ENCODE data around the gene SLC1A7.

The SLC1A7 gene

DNA sequence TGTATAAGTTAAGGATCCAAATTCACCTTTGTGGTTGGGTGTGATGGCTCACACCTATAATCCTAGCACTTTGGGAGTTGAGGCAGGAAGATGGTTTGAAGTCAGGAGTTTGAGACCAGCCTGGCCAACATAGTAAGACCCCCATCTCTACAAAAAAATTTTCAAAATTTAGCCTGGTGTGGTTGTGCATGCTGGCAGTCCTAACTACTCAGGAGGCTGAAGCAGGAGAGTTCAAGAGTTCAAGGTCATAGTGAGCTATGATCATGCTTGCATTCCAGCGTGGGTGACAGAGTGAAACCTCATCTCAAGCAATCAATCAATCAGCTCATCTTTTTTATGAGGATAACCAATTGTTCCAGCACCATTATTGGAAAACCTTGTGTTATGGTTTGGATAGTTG lies 16.5 kb upstream of the SLC1A7 start:
- DNase-seq: no peak

DNA sequence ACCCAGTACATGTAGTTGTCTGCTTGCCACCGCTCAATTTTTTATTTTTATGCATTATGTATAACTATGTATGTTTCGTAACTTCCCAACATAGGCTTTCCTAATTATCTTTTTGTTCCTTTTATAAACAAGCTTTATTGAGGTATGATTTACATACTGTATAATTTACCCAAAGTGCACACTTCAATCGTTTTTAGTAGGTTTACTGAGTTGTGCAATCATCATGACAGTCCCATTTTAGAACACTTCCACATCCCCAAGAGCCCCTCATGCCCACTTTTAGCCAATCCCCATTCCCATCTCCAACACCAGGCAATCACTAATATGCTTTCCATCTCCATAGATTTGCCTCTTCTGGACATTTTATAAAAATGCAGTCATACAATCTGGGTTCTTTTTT lies 14.3 kb upstream of the SLC1A7 start:
- DNase-seq: no peak

DNA sequence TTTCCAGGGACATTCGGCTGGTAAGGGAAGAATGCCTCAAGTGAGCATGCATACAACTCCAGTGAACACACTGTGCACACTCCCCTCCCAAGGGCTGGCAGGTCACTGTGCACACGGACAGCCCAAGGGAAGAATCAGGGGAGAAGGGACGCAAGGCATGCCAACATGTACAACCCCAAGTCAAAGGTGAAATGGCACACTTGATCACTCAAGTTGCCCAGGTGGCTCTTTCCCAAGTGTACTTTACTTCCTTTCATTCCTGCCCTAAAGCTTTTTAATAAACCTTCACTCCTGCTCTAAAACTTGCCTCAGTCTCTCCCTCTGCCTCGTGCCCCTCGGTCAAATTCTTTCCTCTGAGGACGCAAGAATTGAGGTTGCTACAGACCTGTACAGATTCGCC lies 13.5 kb upstream of the SLC1A7 start:
- DNase-seq: no peak

DNA sequence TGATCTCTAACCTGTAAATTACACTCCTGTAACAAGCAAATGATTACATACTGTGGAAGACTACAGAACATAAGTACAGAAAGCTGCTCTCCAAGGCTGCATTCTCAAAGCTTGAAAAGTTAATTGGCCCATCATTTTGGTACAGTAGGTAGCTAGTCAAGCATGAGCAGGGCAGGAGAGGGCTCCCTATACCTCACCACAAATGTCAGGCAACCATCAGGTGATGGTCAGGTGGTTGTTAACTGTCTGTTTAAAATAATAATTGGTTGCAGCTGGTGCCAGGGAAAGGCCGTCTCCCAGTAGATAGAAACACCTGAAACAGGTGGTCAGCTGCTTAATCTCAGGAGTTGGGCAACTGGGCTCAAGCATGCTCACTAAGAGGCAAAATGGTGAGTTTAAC lies 13.1 kb upstream of the SLC1A7 start:
- DNase-seq: no peak

DNA sequence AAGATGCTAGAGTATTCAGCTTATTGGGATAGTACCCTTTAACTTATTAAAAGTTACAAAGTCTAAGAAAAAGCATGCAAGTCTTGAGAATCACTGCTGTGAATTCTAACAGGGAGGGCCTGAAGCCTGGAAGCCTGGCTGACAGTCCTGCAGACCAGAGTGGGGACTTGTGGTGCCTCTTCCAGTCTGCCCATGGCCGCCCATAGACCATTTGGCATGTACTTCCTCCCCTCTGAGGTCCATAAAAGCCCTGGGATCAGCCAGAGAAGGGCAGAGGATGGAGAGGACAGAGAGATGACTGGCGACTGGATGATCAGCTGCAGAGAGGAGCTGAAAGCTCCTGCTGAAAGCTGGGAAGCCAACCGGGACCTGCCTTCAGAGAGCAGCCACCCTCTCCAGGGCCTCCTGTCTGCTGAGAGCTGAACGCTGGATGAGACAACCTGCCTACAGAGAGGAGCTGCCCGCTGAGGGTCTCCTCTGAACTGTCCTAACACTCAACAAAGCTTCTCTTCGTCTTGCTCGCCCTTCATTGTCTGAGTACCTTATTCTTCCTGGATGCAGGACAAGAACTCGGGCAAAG lies 12.5 kb upstream of the SLC1A7 start:
- DNase-seq: no peak

DNA sequence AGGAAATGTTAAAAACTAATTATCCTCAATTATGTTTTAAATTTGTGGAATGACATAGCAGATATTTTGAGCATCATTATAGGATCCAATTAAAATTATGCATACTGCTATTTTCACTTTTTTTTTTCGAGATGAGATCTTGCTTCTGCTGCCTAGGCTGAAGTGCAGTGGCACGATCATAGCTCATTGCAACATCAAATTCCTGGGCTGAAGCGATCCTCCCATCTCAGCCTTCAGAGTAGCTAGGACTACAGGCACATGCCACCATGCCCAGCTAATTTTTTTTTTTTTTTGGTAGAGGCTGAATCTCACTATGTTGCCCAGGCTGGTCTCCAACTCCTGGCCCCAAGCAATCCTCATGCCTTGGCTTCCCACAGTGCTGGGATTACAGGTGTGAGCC lies 11.3 kb upstream of the SLC1A7 start:
- no peak for DNase-seq

DNA sequence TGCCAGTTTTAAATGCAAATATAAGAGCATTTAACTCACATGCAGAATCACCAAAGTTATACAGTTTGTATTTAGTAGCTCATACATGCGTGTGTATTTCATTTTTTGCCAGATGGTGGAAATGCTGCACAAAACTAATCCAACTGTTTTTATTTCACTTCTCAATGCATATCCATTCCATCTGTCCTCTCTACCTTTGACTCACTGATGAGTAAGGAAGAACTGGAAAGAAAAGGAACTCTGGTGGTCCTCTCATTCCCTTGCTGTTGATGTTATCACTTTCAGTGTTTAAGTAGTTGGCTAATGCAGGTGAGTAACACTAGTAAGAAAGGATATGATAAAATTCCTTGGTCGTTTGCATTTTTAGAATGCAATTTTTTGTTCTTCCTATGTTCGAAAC lies 5.7 kb upstream of the SLC1A7 start:
- DNase-seq: no peak

DNA sequence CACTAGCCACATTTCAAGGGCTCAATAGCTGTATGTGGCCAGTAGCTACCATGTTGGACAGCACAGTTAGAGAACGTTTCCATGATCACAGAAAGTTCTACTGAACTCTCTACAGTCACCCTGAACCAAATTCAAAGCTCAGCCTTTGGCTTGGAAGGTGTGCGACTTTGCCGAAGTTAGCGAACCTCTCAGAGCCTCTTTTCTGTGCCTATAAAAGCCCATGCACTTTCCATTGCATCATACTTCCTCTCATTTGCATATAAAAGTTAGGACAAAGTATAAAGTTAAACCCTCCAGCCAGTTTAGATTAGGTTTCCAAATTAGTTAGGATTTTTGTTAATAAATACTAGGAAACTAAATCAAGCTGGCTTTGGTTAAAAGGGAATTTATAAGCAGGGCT lies 4.7 kb upstream of the SLC1A7 start:
- no peak for DNase-seq

DNA sequence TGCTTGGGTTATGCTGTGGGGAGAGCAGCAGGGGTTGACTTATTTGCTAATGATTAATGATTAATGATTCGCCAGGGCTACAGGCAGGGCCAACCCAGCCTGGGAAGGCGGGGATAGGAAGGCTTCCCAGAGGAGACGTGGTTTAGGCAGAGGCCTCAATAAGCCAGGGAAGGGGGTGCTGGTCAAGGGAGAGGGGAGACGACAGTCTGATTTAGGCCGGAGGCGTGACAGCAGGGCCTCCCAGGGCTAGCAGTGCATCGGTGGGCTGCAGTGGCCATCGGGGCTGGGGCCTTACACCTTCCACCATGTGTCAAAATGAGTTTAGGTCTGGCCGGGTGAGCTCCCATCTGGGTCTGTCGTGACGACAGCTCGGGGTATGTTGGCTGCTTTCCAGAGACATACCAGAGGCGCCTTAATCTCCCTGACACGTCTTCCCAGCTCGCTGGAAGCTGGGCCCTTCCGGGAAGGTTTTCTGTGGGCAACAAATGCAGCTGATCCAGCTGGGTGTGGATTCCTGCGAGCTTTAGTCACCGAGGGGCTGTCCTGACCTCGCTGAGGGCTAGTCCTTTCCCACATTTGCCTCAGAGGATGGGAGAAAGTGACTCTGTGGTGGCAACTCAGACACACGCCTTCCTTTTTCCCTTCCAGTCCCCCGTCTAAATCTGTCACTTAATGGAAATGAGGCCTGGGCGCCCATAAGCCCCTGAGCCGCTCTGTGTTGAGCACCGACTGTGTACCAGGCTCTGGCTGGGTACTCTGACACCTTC lies 3.7 kb upstream of the SLC1A7 start:
- DNase-seq: no peak

DNA sequence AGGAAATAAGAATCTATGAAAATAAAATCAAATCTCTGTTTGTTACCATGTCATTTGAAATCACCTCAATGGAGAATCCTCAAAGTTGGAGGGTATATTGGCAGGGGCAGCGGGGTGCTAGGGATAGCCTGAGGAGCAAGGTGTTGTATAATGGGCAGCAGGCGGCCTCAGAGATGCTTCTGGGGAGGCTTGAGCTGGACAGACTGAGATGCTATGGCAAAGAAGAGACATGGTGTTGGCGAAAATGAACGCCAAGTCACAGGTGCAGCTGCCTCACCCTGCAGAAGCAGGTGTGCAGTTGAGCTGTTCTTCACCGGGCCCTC lies 3.1 kb upstream of the SLC1A7 start:
- DNase-seq: no peak

DNA sequence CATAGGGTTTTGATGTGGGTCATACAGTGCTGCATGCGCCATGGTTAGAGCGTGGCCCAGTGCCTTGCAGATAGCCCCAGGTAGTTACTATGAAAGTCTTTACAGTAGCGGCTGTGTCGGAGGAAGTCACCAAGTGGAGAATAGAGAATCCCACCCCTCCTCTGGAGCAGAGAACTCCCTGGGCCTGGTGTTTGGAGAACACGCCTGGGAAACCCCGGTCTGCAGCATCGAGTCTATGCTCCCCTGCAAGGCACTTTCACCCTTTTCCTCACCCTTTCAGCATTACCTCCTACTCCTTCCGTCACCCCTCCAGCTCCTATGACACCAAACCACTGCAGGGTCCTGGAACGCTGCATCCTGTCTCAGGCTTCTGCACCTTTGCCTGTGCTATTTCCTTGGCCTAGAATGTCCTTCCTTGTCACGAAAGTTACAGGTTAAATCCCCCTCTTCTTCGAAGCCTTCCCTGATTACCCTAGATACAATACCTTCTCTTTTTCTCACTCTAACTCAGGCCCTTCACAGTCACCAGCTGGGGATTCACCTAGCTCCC lies 2.7 kb upstream of the SLC1A7 start:
- DNase-seq: no peak

DNA sequence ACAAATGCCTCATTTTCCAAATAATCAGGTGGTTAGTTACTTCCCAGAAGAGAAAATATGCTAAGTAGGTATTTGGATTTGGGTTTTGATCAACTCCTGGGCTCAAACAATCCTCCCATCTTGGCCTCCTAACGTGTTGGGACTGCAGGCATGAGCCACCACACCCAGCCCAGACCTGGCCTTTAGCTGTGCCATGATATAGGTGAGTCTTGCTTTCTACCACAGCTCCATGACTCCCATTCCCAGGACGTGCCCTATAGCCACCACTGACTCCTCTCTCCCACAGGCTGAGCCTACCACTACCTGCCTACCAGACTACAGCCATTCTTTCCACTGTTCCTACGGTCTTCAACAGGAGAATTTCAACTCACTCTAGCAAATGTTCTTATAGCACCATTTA lies 1.8 kb upstream of the SLC1A7 start:
- DNase-seq: no peak

DNA sequence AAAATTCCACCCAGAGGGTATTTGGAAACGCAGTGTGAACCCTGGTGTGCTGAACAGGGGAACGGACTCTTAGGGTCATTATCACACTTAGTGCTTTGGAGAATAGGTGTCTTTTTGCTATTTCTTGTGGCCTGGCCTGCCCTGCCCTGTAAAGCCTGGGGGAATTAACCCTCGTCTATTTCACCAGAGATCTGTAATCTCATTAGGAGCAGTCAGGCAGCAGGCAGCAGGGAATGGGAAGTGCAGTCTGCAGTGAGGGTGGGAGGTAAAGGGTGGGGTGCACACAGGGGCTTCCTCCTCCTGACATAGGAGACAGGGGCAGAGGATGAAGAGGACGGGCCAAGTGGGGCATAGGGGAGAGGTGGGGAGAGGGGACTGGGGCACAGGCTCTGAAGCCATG lies 1.1 kb upstream of the SLC1A7 start:
- no peak for DNase-seq

DNA sequence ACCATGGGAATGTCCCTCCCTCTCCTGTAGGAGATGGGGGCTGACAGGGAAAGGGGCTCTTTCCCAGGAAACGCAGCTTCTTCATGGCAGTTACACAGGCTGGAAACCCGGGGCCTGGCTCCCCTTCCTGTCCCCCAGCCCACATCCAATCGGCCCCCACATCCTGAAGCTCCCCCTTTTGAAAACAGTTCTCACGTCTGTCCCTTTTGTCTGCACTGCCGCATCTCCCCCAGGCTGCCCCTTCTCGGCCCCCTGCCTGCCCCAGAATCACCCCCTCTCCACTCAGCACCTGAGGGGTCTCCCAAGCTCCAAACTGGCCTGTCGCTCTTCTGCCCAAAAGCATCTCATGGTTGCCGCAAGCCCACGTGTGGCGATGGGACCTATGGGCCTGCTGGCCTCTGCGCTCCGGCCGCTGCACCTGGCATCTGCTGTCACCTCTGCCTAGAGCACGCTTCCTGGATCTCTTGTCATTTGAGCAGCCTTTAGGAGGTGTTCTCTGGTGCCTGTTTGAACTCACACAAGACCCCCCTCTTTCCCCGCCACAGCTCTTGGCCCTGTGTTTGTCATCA lies 867 bp downstream of the SLC1A7 start:
- no peak for DNase-seq

DNA sequence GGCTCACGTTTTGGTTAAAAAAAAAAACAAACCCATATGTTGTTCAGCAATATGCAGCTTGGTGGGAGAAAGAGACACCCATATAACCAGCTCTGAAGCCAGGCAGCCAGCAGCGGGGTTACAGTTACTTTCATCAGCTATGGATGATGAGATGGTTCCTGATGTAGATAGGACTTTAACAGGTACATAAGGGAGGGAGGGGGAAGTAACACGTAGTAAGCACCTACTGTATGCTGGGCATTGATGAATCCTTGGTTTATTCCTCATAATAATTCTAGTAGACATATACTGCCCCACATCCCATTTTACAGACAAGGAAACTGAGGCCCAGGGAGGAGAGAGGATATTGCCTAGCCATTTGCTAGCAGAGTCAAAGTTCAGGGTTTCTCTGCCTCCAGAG lies 2.0 kb downstream of the SLC1A7 start:
- no peak for DNase-seq

DNA sequence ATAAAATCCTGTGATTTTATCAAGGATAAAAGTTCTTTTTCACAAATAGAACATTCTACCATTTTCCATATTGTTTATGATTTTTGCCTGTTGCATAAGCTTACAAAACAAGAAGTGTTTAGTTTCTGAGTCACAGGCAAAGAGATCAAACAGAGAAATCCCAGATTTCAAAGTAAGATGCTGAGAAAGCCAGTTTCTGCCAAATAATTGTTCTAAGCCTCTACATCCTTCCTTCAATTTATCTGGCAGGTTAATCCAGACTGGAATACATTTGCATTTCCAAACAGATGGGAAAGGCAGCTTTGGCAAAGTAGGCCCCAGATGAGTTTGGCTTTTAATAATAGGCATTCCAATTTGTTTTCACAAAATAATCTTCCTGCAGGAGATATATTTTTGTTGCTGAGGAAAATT lies 2.5 kb downstream of the SLC1A7 start:
- DNase-seq: no peak

DNA sequence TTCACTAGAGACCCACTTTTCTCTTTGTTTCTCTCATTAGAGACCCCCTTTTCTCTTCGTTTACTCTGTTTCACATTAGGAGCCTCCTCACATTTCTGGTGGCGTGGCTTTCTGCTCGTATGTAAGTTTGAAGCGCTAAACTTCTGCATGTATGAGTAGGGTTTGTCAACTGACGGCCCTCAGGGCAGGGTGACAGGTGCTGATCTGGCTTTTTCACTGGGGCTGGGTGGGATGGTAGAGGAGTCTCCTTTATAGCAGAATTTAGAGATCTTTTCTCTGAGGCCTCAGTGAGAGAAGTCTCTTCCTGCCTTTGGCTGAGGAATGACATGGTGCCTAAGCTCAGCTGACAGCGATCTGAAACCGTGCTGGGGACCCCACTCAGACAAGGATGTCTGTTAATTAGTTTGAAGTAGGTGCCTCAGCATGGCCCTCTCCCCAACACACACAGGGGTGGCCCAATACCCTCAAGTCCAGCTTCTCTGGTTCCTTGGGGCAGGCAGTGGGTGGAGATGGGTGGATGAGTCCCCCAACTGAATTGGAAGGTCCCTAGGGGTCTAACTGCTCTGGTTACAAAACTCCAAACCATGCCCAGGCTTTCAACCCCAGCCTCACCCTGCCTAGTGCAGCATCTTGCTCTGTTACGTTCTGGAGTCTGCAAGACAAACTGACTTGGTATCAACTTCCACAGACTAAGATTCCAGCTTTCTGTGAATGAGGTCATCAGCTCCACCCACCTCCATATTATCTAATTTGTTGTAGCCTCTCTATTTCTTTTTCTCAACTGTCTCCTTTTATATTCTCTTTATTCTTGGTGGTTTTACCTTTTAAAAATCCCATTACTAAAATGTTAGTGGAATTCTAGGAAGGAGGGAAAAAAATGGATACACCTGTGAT lies 3.2 kb downstream of the SLC1A7 start:
- no peak for DNase-seq

DNA sequence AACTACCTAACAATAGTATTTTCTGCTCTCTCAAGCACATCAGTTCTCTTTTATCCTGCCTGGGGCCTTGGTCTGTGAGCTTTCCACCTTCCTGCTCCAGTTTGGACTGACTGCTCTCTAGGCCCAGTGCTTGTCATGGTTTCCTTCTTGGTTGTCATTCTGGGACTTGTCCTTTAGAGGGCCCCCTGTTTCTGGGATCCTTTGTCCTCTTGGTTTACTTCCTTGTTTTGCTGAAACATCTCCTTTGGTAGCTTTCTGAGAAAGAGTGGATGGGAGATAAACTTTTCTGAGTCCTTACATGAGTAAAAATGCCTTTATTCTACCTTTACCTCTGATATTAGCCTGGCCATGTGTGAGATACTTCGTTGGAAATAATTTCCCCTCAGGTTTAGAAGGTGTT lies 4.7 kb downstream of the SLC1A7 start:
- peak; percentile 43 for DNase-seq

DNA sequence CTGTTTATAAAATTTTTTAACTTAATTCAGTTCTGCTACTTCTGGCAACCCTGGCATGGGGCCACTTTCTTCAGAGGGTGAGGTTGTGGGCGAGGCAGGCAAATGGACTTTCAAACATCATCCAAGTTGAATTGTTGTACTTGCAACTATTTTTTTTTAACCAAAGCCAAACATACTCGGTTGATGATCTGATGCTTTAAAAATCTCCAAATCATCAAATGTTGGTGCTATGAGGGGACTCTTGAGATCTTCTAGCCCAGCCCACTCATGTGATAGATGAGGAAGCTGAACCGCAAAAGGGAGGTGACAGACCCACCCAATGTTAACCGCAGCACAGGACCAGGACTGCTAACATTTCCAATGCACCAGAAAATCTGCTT lies 6.7 kb downstream of the SLC1A7 start:
- DNase-seq: peak; percentile 38

DNA sequence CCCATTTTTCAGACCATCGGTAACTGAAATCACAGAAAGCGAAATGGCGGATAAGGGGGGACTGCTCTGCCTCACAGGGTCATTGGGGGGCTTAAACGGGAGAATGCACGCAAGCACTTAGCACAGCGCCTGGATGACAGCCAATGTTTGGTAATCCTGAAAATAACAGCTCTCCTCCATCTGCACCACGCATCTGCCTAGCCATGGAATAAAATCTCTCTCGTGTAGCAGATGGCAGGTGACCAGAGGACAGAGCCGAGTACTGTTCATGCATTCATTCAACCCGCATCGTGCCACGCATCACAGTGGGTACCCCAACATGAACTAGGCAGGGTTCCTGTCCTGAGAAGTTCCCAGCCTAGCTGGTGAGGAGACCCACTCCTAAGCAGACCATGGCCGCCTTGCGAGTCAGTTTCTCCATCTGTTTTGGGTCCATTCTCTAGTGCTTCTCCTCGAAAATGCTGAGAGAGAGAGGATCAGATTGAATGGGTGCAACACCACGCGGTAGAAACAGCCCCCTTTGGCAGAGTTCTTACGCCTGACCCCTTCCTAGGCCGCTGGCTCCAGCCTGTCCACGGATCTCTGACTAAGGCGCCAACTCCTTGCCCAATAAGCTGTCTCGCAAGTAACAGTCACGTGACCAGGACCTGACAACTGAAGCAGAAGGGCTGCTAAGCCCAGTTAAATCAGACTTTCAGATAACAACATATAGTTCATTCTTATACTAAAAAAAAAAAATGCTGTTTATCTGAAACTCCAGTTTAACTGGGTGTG lies 7.3 kb downstream of the SLC1A7 start:
- DNase-seq: no peak

DNA sequence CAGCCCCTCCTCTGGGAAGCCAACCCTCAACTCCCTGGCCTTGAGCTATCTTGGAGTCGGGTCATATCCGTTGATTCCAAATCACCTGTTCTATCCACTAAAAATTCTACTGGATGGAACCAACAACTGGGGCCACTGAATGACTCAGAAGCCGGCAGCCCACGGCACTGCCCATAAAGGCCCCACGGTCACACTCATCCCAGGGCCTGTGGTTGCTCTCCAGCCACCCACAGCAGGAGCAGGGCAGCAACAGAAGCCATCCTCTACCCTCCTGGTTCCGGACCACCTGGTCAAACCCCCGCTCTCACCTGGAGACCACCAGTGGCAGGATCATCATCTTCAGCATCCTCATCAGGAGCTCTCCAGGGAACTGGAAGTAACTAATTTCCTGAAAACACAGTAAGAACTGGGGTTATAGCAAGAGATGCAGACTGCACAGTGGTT lies 8.4 kb downstream of the SLC1A7 start:
- no peak for DNase-seq

DNA sequence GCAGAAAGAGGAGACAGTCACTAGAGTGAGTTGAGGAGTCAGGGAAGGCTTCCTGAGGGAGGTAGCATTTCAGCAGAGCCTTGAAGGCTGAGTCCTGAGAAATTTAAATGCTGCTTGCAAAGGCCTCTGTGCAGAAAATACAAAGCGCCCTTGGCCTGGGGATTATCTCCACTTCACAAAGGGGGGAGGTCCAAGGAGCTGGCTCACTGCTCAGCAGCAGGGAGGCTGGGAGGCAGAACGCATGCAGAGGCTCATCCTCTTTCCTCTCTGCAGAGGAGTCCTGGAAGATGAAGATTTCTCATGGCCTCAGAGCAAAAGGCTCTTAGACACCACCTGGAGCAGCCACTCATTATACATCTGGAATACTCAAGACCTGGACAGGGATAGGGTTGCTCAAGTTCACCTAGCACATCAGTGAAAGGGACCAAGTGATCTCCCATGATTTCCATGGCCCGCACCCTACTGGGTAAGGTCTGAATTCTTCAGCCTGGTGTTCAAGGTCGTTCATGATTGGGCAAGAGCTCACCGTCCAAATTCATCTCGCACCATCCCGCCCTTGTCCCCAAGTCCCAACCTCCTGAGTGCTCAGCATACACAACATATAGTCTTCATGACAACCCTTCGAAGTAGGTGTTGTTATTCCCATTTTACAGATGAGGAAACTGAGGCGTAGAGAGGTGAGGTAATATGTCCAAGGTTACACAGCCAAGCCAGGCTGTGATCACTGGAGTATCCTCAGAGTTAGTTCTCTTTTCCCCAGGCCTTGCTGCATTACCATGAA lies 9.0 kb downstream of the SLC1A7 start:
- DNase-seq: no peak

All from hematopoietic multipotent progenitor cell treated with erythropoietin and hydrocortisone succinate and interleukin-3 and kit ligand, for 8 days (in vitro differentiated cells).